GM12878 (cell line): ENCODE results near the gene LTBP2.

Experiments used
- CTCF ChIP-seq, 3 experiments: IDR thresholded peaks in 2 of 3; conservative IDR thresholded peaks in 1 of 3; 2 replicates each; pipeline ENCODE4 v1.5.1; 2011; ENCODE audit warnings: low read depth in 3 of 3, low read length in 3 of 3, mild to moderate bottlenecking in 3 of 3, control low read depth in 2 of 3, moderate library complexity in 2 of 3, inconsistent platforms in 1 of 3, mixed read lengths in 1 of 3; ENCODE audit not compliant: control insufficient read depth in 2 of 3, insufficient read depth in 1 of 3; ENCODE audit errors: extremely low read depth in 1 of 3
- POLR2AphosphoS5 ChIP-seq: IDR thresholded peaks from 2 replicates; pipeline ENCODE4 v1.6.1; 2011; ENCODE audit warnings: mild to moderate bottlenecking, low read length, inconsistent platforms
- ZNF207 ChIP-seq: fragments of 450-650 bp; IDR thresholded peaks from 2 replicates; pipeline ENCODE4 v1.6.1; 2014; ENCODE audit warnings: antibody characterized with exemption, mild to moderate bottlenecking, borderline replicate concordance

- TF ChIP-seq POLR2AphosphoS5 (no peak), CTCF (IDR thresholded peaks at IDR 0.05 in 2 of 3, conservative IDR thresholded peaks at IDR 0.05 in 1 of 3; ENCODE audit: control insufficient read depth in 2 of 3, extremely low read depth in 1 of 3, insufficient read depth in 1 of 3, low read depth in 3 of 3, low read length in 3 of 3) (no peak), ZNF207 (no peak)
These were observed 20.1 kb downstream of the LTBP2 start for GRCh38 chr14:74591899-74592298.
